Hepatocyte (in vitro differentiated cells): ENCODE results near the gene BICD2.

Experiments
- CTCF ChIP-seq: fragments of 200-600 bp; sonication (generic); IDR thresholded peaks from 2 replicates; pipeline ENCODE4 v1.5.1; 2016; ENCODE audit warnings: antibody characterized with exemption, mild to moderate bottlenecking; ENCODE audit not compliant: poor library complexity
- EZH2 ChIP-seq: fragments of 200-600 bp; sonication (generic); IDR thresholded peaks from 2 replicates; pipeline ENCODE4 v1.6.1; 2016; ENCODE audit warnings: antibody characterized with exemption, mild to moderate bottlenecking, borderline replicate concordance

GRCh38 chr9:92747459-92748232 lies 17.0 kb downstream of the BICD2 start:
- no peak for TF ChIP-seq EZH2
- TF ChIP-seq CTCF, result no peak
